Measurements from ENCODE around the gene MYO16. TPM values are rescaled to one million over a fixed set of nuclear protein-coding genes. Genes with fewer than 3 reads are reported as not detected.

Gene MYO16
- total RNA-seq, 6 experiments from 2014 or later = not detected

- H3K4me3 Mint-ChIP-seq = no peak overlapping the region
- H3K4me1 Mint-ChIP-seq (ENCODE audit: low read depth) = peaks cover 53% of the 10 kb centered on the region
- H3K27ac Mint-ChIP-seq = no peak overlapping the region
- DNase-seq = no peak
- peaks cover 2% of the 10 kb centered on the region; the same call in 1 of the 2 replicates for H3K27me3 Mint-ChIP-seq (ENCODE audit: insufficient read depth)
- no peaks in the 10 kb centered on the region for H3K36me3 Mint-ChIP-seq (ENCODE audit: low read depth)
- no peak for TF ChIP-seq CTCF (IDR thresholded peaks at IDR 0.05)
- H3K9me3 Mint-ChIP-seq = no peaks in the 10 kb centered on the region
Measured at GRCh38 chr13:108960006-108960405, 330.6 kb downstream of the MYO16 start.

GRCh38 chr13:108961542-108962125 lies 332.2 kb downstream of the MYO16 start:
- H3K4me1 Mint-ChIP-seq (ENCODE audit: low read depth) = peaks cover 55% of the 10 kb centered on the region
- H3K27ac Mint-ChIP-seq = no peak overlapping the region
- H3K27me3 Mint-ChIP-seq (ENCODE audit: insufficient read depth) = peaks cover 2% of the 10 kb centered on the region; the same call in 1 of the 2 replicates
- no peaks in the 10 kb centered on the region for H3K36me3 Mint-ChIP-seq (ENCODE audit: low read depth)
- no peaks in the 10 kb centered on the region for H3K9me3 Mint-ChIP-seq
- DNase-seq = peak; percentile 55
- no peak overlapping the region for H3K4me3 Mint-ChIP-seq
- peak; percentile 97 for TF ChIP-seq CTCF (IDR thresholded peaks at IDR 0.05)

DNA sequence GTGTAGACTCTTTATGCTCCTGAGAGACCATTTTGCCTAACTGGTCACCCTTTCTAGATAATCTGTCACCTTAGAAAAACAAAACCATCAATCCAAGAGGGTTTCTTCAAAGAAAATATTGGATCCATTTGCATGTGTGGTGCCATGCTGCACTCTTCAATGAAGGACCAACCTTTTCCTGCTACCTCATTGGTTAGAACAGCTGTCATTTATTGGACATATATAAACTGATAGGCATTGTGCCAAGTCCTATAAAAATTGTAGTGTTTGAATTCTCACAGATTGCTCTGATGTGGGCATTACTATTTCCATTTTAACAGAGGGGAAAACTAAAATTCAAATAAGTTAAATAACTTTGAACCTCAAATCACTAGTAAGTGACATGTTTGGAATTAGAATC lies 333.2 kb downstream of the MYO16 start:
- Mint-ChIP-seq H3K36me3 (ENCODE audit: low read depth) (no peaks in the 10 kb centered on the region), H3K27ac (no peak overlapping the region), H3K27me3 (ENCODE audit: insufficient read depth) (peaks cover 2% of the 10 kb centered on the region; the same call in 1 of the 2 replicates), H3K9me3 (no peaks in the 10 kb centered on the region), H3K4me3 (no peak overlapping the region), H3K4me1 (ENCODE audit: low read depth) (peaks cover 50% of the 10 kb centered on the region)
- no peak for DNase-seq
- TF ChIP-seq CTCF (IDR thresholded peaks at IDR 0.05) = no peak

DNA sequence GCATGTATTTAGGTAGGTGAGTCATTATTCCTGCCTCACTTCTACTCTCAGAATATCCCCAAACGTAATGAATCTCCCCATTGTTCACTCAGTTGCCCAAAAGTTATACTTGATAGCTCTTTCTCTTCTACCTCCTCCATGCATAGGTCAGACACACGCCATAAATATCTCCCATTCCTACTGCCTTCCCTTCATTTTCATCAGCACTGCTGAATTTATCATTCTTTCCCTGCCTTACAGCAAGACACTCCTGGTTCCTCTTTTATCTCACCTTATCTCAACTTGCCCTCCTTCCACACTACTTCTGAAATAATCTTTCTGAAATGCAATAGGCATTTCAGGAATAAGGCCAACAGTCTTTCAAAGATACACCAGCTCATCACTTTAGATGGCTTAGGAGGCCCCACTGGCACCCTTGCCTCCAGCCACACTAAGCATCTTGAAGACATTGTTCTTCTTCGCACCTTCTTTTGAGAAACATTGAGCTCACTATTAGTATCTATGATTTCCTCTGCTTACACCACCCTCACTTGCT lies 333.9 kb downstream of the MYO16 start:
- no peak for TF ChIP-seq CTCF (IDR thresholded peaks at IDR 0.05)
- H3K27me3 Mint-ChIP-seq (ENCODE audit: insufficient read depth) = peaks cover 2% of the 10 kb centered on the region; the same call in 1 of the 2 replicates
- H3K27ac Mint-ChIP-seq = peak overlapping the region; percentile 20
- DNase-seq = no peak
- H3K4me3 Mint-ChIP-seq = no peak overlapping the region
- no peaks in the 10 kb centered on the region for H3K9me3 Mint-ChIP-seq
- H3K36me3 Mint-ChIP-seq (ENCODE audit: low read depth) = no peaks in the 10 kb centered on the region
- H3K4me1 Mint-ChIP-seq (ENCODE audit: low read depth) = peaks cover 46% of the 10 kb centered on the region

GRCh38 chr13:108963846-108964600 lies 334.6 kb downstream of the MYO16 start:
- no peak overlapping the region for H3K4me3 Mint-ChIP-seq
- H3K4me1 Mint-ChIP-seq (ENCODE audit: low read depth) = peaks cover 44% of the 10 kb centered on the region
- peak; percentile 53 for DNase-seq
- peaks cover 2% of the 10 kb centered on the region; the same call in 1 of the 2 replicates for H3K27me3 Mint-ChIP-seq (ENCODE audit: insufficient read depth)
- no peaks in the 10 kb centered on the region for H3K9me3 Mint-ChIP-seq
- H3K36me3 Mint-ChIP-seq (ENCODE audit: low read depth) = no peaks in the 10 kb centered on the region
- peak overlapping the region; percentile 20 for H3K27ac Mint-ChIP-seq
- TF ChIP-seq CTCF (IDR thresholded peaks at IDR 0.05) = no peak

All from HFFc6 (cell line).